Mucosa of descending colon (tissue), 3 donors: ENCODE results near the gene NPHP4. TPM values are rescaled to one million over a fixed set of nuclear protein-coding genes. Genes with fewer than 3 reads are reported as not detected.

Source experiments
- ATAC-seq: fragments of 200-7000 bp; cut with Tn5 transposase; one replicate; pipeline ENCODE4 v1.9.1; 2020; ENCODE audit warnings: mild to moderate bottlenecking, moderate library complexity
- DNase-seq, 3 donors: peaks; one replicate each; pipeline ENCODE4 v3.0.0-alpha.2; 2020
- H3K36me3 ChIP-seq: fragments of 200-600 bp; one replicate; pipeline ENCODE4 v1.8.0; 2021; ENCODE audit warnings: low read depth, mild to moderate bottlenecking
- H3K4me1 ChIP-seq: fragments of 200-600 bp; one replicate; pipeline ENCODE4 v1.8.0; 2021; ENCODE audit warnings: low read depth, mild to moderate bottlenecking
- H3K4me3 ChIP-seq: fragments of 200-600 bp; one replicate; pipeline ENCODE4 v1.8.0; 2021; ENCODE audit warnings: mild to moderate bottlenecking
- H3K9me3 ChIP-seq: fragments of 200-600 bp; one replicate; pipeline ENCODE4 v1.8.0; 2021; ENCODE audit warnings: mild to moderate bottlenecking
- intact Hi-C, 2 donors: fragments of 100-400 bp; cut with DNase I in 1 of 2; cut with micrococcal nuclease in 1 of 2; formaldehyde crosslinking; loops; one replicate each; pipeline versions ENCODE4 v1.11.0 to v1.11.1; 2022; cut with DNase I, micrococcal nuclease
- total RNA-seq, 3 donors: library from RNA; stranded (reverse); fragmentation: NEBNext Ultra II Directional in 2 of 3; extraction: Animal tissue kit (Norgen Biotek cat#: 25700) in 2 of 3; gene quantifications; one replicate each; pipeline versions ENCODE4 v1.2.1 to v1.2.4, GENCODE V29; 2021 to 2023
- TF ChIP-seq, protein P1 (sequence below): fragments of 200-600 bp; IDR thresholded peaks from one replicate; pipeline ENCODE4 v1.8.0; 2022; ENCODE audit warnings: antibody characterized with exemption, mild to moderate bottlenecking
- donor health status: DM: no; HTN: no; CAD: no; lungs with moderate emphysema.
- donor health status: DM: no; HTN: no; CAD: no.
- donor health status: DM: no; HTN: yes; CAD: no.

NPHP4 gene
- total RNA-seq, 3 donors from 2014 or later, result 7.5 to 12.2 (median 10.3) TPM

DNA sequence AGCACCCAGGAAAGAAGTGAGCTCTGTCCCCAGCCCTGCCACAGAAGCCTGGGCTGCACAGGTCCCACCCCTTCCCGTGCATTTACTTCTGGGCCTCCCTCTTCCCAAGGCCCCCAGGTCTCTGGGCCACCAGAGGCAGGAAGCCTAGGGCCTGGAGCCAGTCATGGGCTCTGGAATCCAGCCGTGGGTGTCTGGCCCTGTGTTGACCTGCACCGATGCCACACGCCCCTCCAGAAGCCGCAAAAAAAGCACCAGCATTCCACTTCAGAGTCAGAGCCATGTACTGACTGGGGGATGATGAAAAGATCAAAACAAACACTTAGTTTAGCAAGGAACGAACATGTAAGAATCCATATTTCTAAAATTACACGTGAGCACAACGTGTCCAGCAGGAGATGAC, 141.7 kb downstream of the NPHP4 start:
- ATAC-seq (no peak), DNase-seq (no peak)
- Histone ChIP-seq H3K36me3 (no peaks in the 10 kb centered on the region), H3K4me3 (no peak overlapping the region), H3K4me1 (no peaks in the 10 kb centered on the region), H3K9me3 (no peaks in the 10 kb centered on the region)
- intact Hi-C loops, result no loop called here
- TF ChIP-seq, protein P1, sequence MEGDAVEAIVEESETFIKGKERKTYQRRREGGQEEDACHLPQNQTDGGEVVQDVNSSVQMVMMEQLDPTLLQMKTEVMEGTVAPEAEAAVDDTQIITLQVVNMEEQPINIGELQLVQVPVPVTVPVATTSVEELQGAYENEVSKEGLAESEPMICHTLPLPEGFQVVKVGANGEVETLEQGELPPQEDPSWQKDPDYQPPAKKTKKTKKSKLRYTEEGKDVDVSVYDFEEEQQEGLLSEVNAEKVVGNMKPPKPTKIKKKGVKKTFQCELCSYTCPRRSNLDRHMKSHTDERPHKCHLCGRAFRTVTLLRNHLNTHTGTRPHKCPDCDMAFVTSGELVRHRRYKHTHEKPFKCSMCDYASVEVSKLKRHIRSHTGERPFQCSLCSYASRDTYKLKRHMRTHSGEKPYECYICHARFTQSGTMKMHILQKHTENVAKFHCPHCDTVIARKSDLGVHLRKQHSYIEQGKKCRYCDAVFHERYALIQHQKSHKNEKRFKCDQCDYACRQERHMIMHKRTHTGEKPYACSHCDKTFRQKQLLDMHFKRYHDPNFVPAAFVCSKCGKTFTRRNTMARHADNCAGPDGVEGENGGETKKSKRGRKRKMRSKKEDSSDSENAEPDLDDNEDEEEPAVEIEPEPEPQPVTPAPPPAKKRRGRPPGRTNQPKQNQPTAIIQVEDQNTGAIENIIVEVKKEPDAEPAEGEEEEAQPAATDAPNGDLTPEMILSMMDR, result no peak

DNA sequence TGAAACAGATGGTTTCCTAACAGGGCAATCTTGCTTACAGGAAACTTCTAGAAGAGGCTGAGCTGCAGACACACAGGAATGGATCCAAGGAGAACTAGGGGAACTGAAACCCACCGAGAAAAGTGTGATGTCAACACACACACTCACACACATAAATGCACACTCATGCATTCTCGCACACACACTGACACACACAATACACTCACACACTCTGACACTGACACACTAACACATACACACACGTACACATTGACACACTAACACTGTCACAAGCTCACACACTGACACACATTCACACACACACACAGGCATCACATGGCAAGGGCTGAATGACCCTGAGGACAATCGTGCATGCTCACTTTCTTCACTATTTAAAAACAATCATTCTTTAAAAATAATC, 142.7 kb downstream of the NPHP4 start:
- Histone ChIP-seq H3K4me3 (no peak overlapping the region), H3K9me3 (no peaks in the 10 kb centered on the region), H3K36me3 (no peaks in the 10 kb centered on the region), H3K4me1 (no peaks in the 10 kb centered on the region)
- TF ChIP-seq, protein P1, result no peak
- DNase-seq (no peak), ATAC-seq (no peak)
- intact Hi-C loops, result no loop called here

DNA sequence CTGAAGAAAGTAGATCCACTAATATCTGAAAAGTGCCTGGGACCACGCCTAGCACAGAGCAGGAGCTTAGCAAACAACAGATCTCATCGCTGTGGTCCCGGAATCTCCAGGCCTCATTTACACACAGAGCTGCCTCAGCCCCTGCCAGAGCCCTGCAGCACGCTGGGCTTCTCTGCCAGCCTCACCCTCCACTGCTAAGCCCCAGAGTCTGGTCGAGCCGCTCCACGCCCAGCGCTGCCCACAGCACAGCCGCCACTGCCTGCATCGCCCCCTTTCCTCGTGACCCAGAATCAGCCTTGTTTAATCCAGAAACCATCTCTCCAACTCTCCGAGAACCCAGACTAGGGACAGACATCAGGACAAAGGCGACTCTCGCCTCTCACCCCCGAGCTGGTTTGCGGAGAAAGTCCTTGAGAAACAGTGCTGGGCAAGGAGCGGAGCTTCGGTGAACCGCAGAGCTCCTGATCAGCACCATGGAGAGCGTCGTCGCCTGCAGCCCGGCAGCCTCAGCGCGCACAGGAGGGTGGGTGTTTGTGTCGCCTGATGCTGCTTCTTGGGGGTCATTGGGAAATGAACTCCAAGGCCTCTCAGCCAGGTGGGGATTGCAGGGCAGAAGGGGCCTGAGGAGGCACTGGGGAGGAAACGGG, 145.1 kb downstream of the NPHP4 start:
- Histone ChIP-seq H3K9me3 (no peaks in the 10 kb centered on the region), H3K4me3 (no peak overlapping the region), H3K4me1 (no peaks in the 10 kb centered on the region), H3K36me3 (no peaks in the 10 kb centered on the region)
- TF ChIP-seq, protein P1, result no peak
- ATAC-seq (no peak), DNase-seq (peak; percentile 4 to 31 (median 16))
- intact Hi-C loops, result no loop called here

DNA sequence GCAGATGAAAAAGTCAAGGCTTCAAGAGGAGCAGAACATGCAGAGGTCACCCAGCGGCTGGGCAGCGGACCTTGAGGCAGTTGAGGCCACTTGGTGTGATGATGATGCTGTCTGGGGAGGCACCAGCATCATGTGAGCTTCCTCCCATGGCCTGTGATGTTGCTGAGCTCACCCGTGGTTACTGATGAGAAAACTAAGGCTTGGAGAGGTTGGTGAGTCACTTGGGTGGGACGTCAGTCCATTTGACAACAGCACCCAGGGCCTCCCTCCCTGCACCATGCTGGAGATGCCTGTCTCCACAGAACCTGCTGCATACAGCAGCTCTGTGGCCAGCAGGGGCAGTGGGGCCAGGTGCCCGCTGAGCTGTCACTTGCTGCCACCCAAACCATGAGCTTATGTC, 146.8 kb downstream of the NPHP4 start:
- intact Hi-C loops, result no loop called here
- DNase-seq (peak in 1 of 3 donors; percentile 17), ATAC-seq (no peak)
- TF ChIP-seq, protein P1, result no peak
- Histone ChIP-seq H3K4me1 (no peaks in the 10 kb centered on the region), H3K4me3 (no peak overlapping the region), H3K36me3 (no peaks in the 10 kb centered on the region), H3K9me3 (no peaks in the 10 kb centered on the region)

DNA sequence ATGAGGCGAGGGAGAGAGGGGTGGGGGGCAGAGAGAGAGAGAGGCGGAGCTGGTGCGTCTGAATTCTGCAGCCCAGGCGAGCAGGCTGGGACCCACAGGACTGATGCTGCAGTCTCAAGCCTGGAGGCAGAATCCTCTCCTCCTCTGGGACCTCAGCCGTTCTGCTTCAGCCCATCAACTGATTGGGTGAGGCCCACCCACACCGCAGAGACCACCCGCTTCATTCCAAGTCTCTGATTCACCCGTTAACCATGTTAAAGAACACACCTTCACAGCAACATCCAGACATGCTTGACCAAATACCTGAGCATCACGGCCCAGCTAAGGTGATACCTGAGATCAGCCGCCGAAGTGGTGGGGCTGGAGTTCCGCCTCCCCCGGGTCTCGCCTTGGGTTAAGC, 147.8 kb downstream of the NPHP4 start:
- Histone ChIP-seq H3K4me1 (no peaks in the 10 kb centered on the region), H3K4me3 (no peak overlapping the region), H3K9me3 (no peaks in the 10 kb centered on the region), H3K36me3 (no peaks in the 10 kb centered on the region)
- intact Hi-C loops, result no loop called here
- TF ChIP-seq, protein P1, result no peak
- DNase-seq (peak in 1 of 3 donors; percentile 22), ATAC-seq (no peak)
